ENCODE data around the gene GUSB.

DNA sequence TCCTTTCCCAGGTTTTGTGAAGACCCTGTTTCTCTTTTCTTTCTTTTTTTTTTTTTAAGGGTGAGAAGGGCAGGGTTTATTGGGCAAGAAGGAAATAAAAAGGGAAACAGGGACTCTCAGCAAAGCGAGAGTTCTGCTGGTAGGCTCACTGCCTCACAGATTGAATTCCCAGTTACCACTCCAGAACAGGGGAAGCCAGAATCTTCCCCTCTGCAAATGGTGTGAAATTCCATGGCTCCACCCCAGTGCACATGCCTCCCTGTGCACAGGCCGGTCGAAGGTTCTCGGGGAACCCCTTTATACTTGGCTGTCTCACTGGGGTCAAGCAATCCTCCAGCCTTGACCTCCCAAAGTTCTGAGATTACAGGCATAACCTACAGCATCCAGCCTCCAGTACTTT lies 10.5 kb upstream of the GUSB start:
- TF ChIP-seq POLR2A (IDR thresholded peaks at IDR 0.05) (no peak), POLR2AphosphoS5 (IDR thresholded peaks at IDR 0.05) (no peak)
- TF ChIP-seq, protein P1, sequence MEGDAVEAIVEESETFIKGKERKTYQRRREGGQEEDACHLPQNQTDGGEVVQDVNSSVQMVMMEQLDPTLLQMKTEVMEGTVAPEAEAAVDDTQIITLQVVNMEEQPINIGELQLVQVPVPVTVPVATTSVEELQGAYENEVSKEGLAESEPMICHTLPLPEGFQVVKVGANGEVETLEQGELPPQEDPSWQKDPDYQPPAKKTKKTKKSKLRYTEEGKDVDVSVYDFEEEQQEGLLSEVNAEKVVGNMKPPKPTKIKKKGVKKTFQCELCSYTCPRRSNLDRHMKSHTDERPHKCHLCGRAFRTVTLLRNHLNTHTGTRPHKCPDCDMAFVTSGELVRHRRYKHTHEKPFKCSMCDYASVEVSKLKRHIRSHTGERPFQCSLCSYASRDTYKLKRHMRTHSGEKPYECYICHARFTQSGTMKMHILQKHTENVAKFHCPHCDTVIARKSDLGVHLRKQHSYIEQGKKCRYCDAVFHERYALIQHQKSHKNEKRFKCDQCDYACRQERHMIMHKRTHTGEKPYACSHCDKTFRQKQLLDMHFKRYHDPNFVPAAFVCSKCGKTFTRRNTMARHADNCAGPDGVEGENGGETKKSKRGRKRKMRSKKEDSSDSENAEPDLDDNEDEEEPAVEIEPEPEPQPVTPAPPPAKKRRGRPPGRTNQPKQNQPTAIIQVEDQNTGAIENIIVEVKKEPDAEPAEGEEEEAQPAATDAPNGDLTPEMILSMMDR (IDR thresholded peaks at IDR 0.05), result no peak
